Measurements from ENCODE around the gene CNTNAP5. TPM values are rescaled to one million over a fixed set of nuclear protein-coding genes. Genes with fewer than 3 reads are reported as not detected.

The CNTNAP5 gene
- total and polyA plus RNA-seq, 9 of the 15 experiments (the other 6 are each of a cell fraction or from before 2014, with no cell fraction given): not detected

DNA sequence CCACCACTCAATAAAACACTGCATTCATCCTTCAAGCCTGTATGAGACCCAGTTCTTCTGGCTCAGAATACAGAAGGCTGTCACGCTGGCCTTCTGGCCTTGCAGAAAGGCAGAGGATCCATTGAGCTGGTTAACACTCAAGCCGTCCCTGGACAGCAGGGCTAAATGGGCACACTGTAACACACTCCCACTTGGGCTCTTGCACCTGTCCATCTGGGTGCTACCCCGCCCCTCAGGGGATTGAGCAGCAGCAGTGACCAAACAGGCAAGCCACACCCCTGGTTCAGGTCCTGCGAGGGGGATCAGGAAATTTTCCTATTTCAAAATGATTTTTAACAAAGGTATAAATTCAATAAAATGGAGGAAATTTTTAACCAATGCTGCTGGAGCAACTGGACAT, 936.0 kb downstream of the CNTNAP5 start (continued):
- no peak for TF ChIP-seq MCM3 (IDR thresholded peaks at IDR 0.05)
- TF ChIP-seq, protein P1, sequence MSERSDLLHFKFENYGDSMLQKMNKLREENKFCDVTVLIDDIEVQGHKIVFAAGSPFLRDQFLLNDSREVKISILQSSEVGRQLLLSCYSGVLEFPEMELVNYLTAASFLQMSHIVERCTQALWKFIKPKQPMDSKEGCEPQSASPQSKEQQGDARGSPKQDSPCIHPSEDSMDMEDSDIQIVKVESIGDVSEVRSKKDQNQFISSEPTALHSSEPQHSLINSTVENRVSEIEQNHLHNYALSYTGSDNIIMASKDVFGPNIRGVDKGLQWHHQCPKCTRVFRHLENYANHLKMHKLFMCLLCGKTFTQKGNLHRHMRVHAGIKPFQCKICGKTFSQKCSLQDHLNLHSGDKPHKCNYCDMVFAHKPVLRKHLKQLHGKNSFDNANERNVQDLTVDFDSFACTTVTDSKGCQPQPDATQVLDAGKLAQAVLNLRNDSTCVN (CRISPR knock-in tag; IDR thresholded peaks at IDR 0.05): no peak
- no peak for TF ChIP-seq COPS2 (conservative IDR thresholded peaks at IDR 0.05)
- TF ChIP-seq EHMT2 (IDR thresholded peaks at IDR 0.05): no peak
- TF ChIP-seq TRIM28 (IDR thresholded peaks at IDR 0.05): no peak
- no peak for TF ChIP-seq DPF2 (IDR thresholded peaks at IDR 0.05)
- no peak for TF ChIP-seq ZNF77 (CRISPR knock-in tag; IDR thresholded peaks at IDR 0.05)
- no peak for TF ChIP-seq PRMT5 (CRISPR knock-in tag; IDR thresholded peaks at IDR 0.05)
- TF ChIP-seq ZNF23 (CRISPR knock-in tag; IDR thresholded peaks at IDR 0.05): no peak
- TF ChIP-seq, protein P2, sequence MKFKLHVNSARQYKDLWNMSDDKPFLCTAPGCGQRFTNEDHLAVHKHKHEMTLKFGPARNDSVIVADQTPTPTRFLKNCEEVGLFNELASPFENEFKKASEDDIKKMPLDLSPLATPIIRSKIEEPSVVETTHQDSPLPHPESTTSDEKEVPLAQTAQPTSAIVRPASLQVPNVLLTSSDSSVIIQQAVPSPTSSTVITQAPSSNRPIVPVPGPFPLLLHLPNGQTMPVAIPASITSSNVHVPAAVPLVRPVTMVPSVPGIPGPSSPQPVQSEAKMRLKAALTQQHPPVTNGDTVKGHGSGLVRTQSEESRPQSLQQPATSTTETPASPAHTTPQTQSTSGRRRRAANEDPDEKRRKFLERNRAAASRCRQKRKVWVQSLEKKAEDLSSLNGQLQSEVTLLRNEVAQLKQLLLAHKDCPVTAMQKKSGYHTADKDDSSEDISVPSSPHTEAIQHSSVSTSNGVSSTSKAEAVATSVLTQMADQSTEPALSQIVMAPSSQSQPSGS (CRISPR knock-in tag; IDR thresholded peaks at IDR 0.05): no peak
- no peak for TF ChIP-seq ZNF79 (CRISPR knock-in tag; IDR thresholded peaks at IDR 0.05; ENCODE audit: low read depth)

Small RNA genes within 50 kb of the gene (small RNA-seq; reads per million reads assigned to genes)
- gene AC019159.1 (not detected), gene MTND5P22 (not detected), gene RNA5SP102 (not detected)

All from K562 (cell line).